Liver (tissue), 9 donors: Measurements from ENCODE around the gene PASK. TPM values are rescaled to one million over a fixed set of nuclear protein-coding genes. Genes with fewer than 3 reads are reported as not detected.

Experiments
- DNase-seq: peaks from one replicate; pipeline ENCODE4 v3.0.0-alpha.2; 2017; ENCODE audit warnings: low spot score
- H3K27ac ChIP-seq, 2 donors: one replicate each; pipeline ENCODE4 v1.7.0; 2013; ENCODE audit warnings: inconsistent platforms in 2 of 2, low read length in 2 of 2, control low read depth in 1 of 2, low read depth in 1 of 2, mild to moderate bottlenecking in 1 of 2
- H3K27me3 ChIP-seq, 4 donors: one replicate each; pipeline versions ENCODE4 v1.6.1 to v1.7.0; 2013; ENCODE audit warnings: low read length in 3 of 4, inconsistent platforms in 1 of 4, mild to moderate bottlenecking in 1 of 4, moderate library complexity in 1 of 4; ENCODE audit not compliant: control insufficient read depth in 4 of 4, insufficient read depth in 4 of 4
- H3K36me3 ChIP-seq, 4 donors: one replicate each; pipeline versions ENCODE4 v1.6.1 to v1.7.0; 2013; ENCODE audit warnings: low read length in 3 of 4, mild to moderate bottlenecking in 3 of 4, low read depth in 1 of 4, moderate library complexity in 1 of 4; ENCODE audit not compliant: control insufficient read depth in 4 of 4, insufficient read depth in 3 of 4
- H3K4me1 ChIP-seq, 4 donors: one replicate each; pipeline versions ENCODE4 v1.6.1 to v1.7.0; 2013; ENCODE audit warnings: low read length in 3 of 4, mild to moderate bottlenecking in 3 of 4, moderate library complexity in 1 of 4; ENCODE audit not compliant: control insufficient read depth in 4 of 4, insufficient read depth in 4 of 4
- H3K4me3 ChIP-seq, 3 donors: one replicate each; pipeline versions ENCODE4 v1.6.1 to v1.7.0; 2013; ENCODE audit warnings: low read length in 3 of 3, control low read depth in 1 of 3, low read depth in 1 of 3, mild to moderate bottlenecking in 1 of 3
- H3K9ac ChIP-seq, 2 donors: one replicate each; pipeline ENCODE4 v1.7.0; 2013; ENCODE audit warnings: low read length in 2 of 2, mild to moderate bottlenecking in 2 of 2, moderate library complexity in 2 of 2, control low read depth in 1 of 2, low read depth in 1 of 2
- H3K9me3 ChIP-seq, 4 donors: one replicate each; pipeline versions ENCODE4 v1.6.1 to v1.7.0; 2013; ENCODE audit warnings: low read length in 3 of 4; ENCODE audit not compliant: control insufficient read depth in 4 of 4
- EGR1 ChIP-seq, 2 donors: IDR thresholded peaks; 2 replicates each; pipeline ENCODE4 v1.6.1; 2016 to 2018; ENCODE audit warnings: antibody characterized with exemption in 2 of 2, low read depth in 2 of 2
- FOXA1 ChIP-seq: IDR thresholded peaks from 2 replicates; pipeline ENCODE4 v1.6.1; 2016; ENCODE audit warnings: antibody characterized with exemption
- FOXA2 ChIP-seq: IDR thresholded peaks from 2 replicates; pipeline ENCODE4 v1.6.1; 2016; ENCODE audit warnings: antibody characterized with exemption
- GABPA ChIP-seq, 2 donors: IDR thresholded peaks in 1 of 2; conservative IDR thresholded peaks in 1 of 2; 2 replicates each; pipeline ENCODE4 v1.6.1; 2016; ENCODE audit warnings: antibody characterized with exemption in 2 of 2, mild to moderate bottlenecking in 1 of 2, moderate library complexity in 1 of 2
- HNF4A ChIP-seq, 2 donors: conservative IDR thresholded peaks; 2 replicates each; pipeline ENCODE4 v1.6.1; 2016; ENCODE audit warnings: antibody characterized with exemption in 2 of 2, mild to moderate bottlenecking in 2 of 2
- HNF4G ChIP-seq: IDR thresholded peaks from 2 replicates; pipeline ENCODE4 v1.6.1; 2016; ENCODE audit warnings: antibody characterized with exemption
- JUND ChIP-seq, 2 donors: IDR thresholded peaks; 2 replicates each; pipeline ENCODE4 v1.6.1; 2016; ENCODE audit warnings: antibody characterized with exemption in 2 of 2
- NR2F2 ChIP-seq: IDR thresholded peaks from 2 replicates; pipeline ENCODE4 v1.6.1; 2016; ENCODE audit warnings: antibody characterized with exemption
- SP1 ChIP-seq: IDR thresholded peaks from 2 replicates; pipeline ENCODE4 v1.6.1; 2018; ENCODE audit warnings: antibody characterized with exemption, mild to moderate bottlenecking
- TAF1 ChIP-seq: conservative IDR thresholded peaks from 2 replicates; pipeline ENCODE4 v1.6.1; 2016; ENCODE audit warnings: antibody characterized with exemption, mild to moderate bottlenecking
- YY1 ChIP-seq: IDR thresholded peaks from 2 replicates; pipeline ENCODE4 v1.6.1; 2016; ENCODE audit warnings: antibody characterized with exemption, mild to moderate bottlenecking
- WGBS: extraction: QIAGEN DNeasy Blood & Tissue Kit; methylation state at CpG from one replicate; pipeline ENCODE4 v1.1.7; 2013; 5-methylcytosine and 5-hydroxymethylcytosine counted together
- polyA plus RNA-seq, 2 donors: library from polyadenylated mRNA; stranded (reverse) in 1 of 2; unstranded in 1 of 2; fragments of 200-250 nt in 1 of 2; fragments of >200 nt in 1 of 2; fragmentation: Nextera tagmentation in 1 of 2; extraction: Ambion mirVana in 1 of 2; gene quantifications; one replicate each; pipeline versions ENCODE4 v1.2.1 to v1.2.3, GENCODE V29; 2013 to 2015
- total RNA-seq, 2 donors: library from RNA; depleted of rRNA; stranded (reverse); fragments of >200 nt; gene quantifications; one replicate each; pipeline ENCODE4 v1.2.3, GENCODE V29; 2014
- TF ChIP-seq, protein P1 (sequence below): IDR thresholded peaks from 2 replicates; pipeline ENCODE4 v1.6.1; 2016; ENCODE audit warnings: antibody characterized with exemption
- TF ChIP-seq, protein P2 (sequence below): IDR thresholded peaks from 2 replicates; pipeline ENCODE4 v1.6.1; 2016; ENCODE audit warnings: antibody characterized with exemption
- TF ChIP-seq, protein P3 (sequence below): IDR thresholded peaks from 2 replicates; pipeline ENCODE4 v1.6.1; 2016; ENCODE audit warnings: antibody characterized with exemption
- TF ChIP-seq, protein P4 (sequence below): fragments of 150-350 bp; IDR thresholded peaks from 2 replicates; pipeline ENCODE4 v1.5.1; 2017; ENCODE audit warnings: improper control_type of control experiment, low read depth, low read length; ENCODE audit not compliant: missing input control
- donor health status: healthy.
- donor health status: healthy.
- donor health status: healthy.
- donor health status: healthy.
- donor health status: healthy.

PASK gene
- total and polyA plus RNA-seq, 4 donors = 0.96 to 8.8 (median 2.9) TPM

DNA sequence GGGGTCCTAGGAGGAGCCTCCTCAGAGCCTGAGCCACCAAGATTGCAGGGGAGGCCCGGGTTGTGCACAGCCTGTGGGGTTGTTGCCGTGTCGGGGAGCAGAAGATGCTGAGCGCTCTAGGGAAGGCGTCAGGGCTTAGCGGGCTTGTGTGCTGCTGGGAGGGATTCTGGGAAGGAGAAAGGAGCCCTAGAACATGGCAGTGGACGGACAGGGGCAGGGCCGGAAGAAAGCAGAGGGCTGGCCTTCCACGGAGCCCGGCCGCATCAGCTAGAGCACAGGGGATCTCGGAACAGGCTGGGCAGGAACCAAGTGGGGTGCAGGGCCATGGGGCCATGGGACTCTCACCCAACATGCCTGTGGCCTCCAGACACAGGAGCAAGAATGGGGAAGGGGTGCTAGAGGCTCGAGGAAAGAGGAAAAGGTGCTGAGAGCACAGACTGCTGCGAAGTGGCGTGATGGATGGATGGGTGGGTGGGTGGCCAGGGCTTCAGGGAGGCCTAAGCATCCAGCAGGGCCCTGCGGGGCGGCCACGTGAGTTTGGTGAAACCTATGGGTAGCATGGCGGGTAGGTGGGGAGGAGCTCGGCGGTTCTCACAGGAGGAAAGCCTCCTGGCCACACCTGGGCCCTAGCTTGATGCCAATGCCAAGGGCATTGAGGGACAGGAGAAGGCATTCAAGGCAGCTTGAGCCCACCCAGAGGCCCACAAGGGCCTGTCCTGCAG lies 82.9 kb downstream of the PASK start:
- no peak overlapping the region for H3K4me3 ChIP-seq
- TF ChIP-seq TAF1 = no peak
- no peak for TF ChIP-seq JUND (IDR thresholded peaks at IDR 0.05)
- TF ChIP-seq, protein P1, sequence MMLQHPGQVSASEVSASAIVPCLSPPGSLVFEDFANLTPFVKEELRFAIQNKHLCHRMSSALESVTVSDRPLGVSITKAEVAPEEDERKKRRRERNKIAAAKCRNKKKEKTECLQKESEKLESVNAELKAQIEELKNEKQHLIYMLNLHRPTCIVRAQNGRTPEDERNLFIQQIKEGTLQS = no peak
- TF ChIP-seq, protein P2, sequence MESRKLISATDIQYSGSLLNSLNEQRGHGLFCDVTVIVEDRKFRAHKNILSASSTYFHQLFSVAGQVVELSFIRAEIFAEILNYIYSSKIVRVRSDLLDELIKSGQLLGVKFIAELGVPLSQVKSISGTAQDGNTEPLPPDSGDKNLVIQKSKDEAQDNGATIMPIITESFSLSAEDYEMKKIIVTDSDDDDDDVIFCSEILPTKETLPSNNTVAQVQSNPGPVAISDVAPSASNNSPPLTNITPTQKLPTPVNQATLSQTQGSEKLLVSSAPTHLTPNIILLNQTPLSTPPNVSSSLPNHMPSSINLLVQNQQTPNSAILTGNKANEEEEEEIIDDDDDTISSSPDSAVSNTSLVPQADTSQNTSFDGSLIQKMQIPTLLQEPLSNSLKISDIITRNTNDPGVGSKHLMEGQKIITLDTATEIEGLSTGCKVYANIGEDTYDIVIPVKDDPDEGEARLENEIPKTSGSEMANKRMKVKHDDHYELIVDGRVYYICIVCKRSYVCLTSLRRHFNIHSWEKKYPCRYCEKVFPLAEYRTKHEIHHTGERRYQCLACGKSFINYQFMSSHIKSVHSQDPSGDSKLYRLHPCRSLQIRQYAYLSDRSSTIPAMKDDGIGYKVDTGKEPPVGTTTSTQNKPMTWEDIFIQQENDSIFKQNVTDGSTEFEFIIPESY = no peak
- TF ChIP-seq FOXA2 = no peak
- TF ChIP-seq YY1 = no peak
- TF ChIP-seq NR2F2 = no peak
- no peak for TF ChIP-seq FOXA1
- TF ChIP-seq, protein P3, sequence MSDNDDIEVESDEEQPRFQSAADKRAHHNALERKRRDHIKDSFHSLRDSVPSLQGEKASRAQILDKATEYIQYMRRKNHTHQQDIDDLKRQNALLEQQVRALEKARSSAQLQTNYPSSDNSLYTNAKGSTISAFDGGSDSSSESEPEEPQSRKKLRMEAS = no peak
- TF ChIP-seq GABPA (IDR thresholded peaks at IDR 0.05 in 1 of 2, conservative IDR thresholded peaks at IDR 0.05 in 1 of 2) = no peak
- DNase-seq = no peak
- 96% methylated on average over 21 of the region's 21 CpGs for WGBS
- peaks cover 0 to 58% (median 19%) of the 10 kb centered on the region in 4 donors for H3K36me3 ChIP-seq
- no peak overlapping the region for H3K9ac ChIP-seq
- H3K27me3 ChIP-seq = no peaks in the 10 kb centered on the region
- H3K27ac ChIP-seq = no peak overlapping the region
- no peaks in the 10 kb centered on the region for H3K9me3 ChIP-seq
- H3K4me1 ChIP-seq = no peaks in the 10 kb centered on the region

DNA sequence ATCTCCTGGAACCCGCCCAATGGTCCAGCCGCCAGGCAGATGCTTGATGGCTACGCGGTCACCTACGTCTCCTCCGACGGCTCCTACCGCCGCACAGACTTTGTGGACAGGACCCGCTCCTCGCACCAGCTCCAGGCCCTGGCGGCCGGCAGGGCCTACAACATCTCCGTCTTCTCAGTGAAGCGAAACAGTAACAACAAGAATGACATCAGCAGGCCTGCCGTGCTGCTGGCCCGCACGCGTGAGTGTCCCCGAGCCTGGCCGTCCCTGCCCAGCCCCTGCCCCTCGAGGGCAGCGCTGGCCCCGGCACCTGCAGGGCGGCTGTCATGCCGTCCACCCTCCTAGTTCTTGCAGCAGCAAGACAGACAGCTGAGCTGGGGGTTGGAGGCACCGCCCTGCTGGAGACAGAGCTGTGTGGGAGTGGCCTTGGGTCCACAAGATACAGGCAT lies 83.9 kb downstream of the PASK start:
- Histone ChIP-seq H3K27ac (no peak overlapping the region), H3K27me3 (no peaks in the 10 kb centered on the region), H3K9ac (no peak overlapping the region), H3K36me3 (peaks cover 0 to 49% (median 14%) of the 10 kb centered on the region in 4 donors), H3K9me3 (no peaks in the 10 kb centered on the region), H3K4me1 (no peaks in the 10 kb centered on the region), H3K4me3 (no peak overlapping the region)
- WGBS = 93% methylated on average over 27 of the region's 27 CpGs
- TF ChIP-seq EGR1 (IDR thresholded peaks at IDR 0.05; ENCODE audit: low read depth in 2 of 2) = no peak
- TF ChIP-seq, protein P1 = no peak
- TF ChIP-seq TAF1 = no peak
- TF ChIP-seq HNF4A (conservative IDR thresholded peaks at IDR 0.05) = no peak
- TF ChIP-seq JUND (IDR thresholded peaks at IDR 0.05) = no peak
- TF ChIP-seq YY1 = no peak
- TF ChIP-seq SP1 = no peak
- TF ChIP-seq HNF4G = no peak
- TF ChIP-seq FOXA2 = no peak
- no peak for TF ChIP-seq GABPA (IDR thresholded peaks at IDR 0.05 in 1 of 2, conservative IDR thresholded peaks at IDR 0.05 in 1 of 2)
- TF ChIP-seq, protein P2 = no peak
- TF ChIP-seq, protein P4, sequence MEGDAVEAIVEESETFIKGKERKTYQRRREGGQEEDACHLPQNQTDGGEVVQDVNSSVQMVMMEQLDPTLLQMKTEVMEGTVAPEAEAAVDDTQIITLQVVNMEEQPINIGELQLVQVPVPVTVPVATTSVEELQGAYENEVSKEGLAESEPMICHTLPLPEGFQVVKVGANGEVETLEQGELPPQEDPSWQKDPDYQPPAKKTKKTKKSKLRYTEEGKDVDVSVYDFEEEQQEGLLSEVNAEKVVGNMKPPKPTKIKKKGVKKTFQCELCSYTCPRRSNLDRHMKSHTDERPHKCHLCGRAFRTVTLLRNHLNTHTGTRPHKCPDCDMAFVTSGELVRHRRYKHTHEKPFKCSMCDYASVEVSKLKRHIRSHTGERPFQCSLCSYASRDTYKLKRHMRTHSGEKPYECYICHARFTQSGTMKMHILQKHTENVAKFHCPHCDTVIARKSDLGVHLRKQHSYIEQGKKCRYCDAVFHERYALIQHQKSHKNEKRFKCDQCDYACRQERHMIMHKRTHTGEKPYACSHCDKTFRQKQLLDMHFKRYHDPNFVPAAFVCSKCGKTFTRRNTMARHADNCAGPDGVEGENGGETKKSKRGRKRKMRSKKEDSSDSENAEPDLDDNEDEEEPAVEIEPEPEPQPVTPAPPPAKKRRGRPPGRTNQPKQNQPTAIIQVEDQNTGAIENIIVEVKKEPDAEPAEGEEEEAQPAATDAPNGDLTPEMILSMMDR = no peak
- no peak for DNase-seq
